Lower lobe of right lung (tissue), 2 donors: ENCODE measurements around the gene KDM4D. TPM values are rescaled to one million over a fixed set of nuclear protein-coding genes. Genes with fewer than 3 reads are reported as not detected.

ENCODE experiments used
- ATAC-seq, 2 donors: fragments of 200-7000 bp; cut with Tn5 transposase; one replicate each; pipeline ENCODE4 v1.9.1; 2020 to 2022; ENCODE audit warnings: mild to moderate bottlenecking in 2 of 2, moderate library complexity in 2 of 2
- DNase-seq: peaks from one replicate; pipeline ENCODE4 v3.0.0-alpha.2; 2020
- H3K27ac ChIP-seq: fragments of 200-600 bp; one replicate; pipeline ENCODE4 v1.8.0; 2022
- H3K27me3 ChIP-seq: fragments of 200-600 bp; one replicate; pipeline ENCODE4 v1.8.0; 2022; ENCODE audit warnings: low read depth
- H3K36me3 ChIP-seq: fragments of 200-600 bp; one replicate; pipeline ENCODE4 v1.8.0; 2022; ENCODE audit warnings: mild to moderate bottlenecking
- H3K4me1 ChIP-seq: fragments of 200-600 bp; one replicate; pipeline ENCODE4 v1.8.0; 2022
- H3K4me3 ChIP-seq: fragments of 200-600 bp; one replicate; pipeline ENCODE4 v1.8.0; 2022; ENCODE audit warnings: mild to moderate bottlenecking
- H3K9me3 ChIP-seq: fragments of 200-600 bp; one replicate; pipeline ENCODE4 v1.8.0; 2022
- intact Hi-C: fragments of 100-400 bp; cut with DNase I; formaldehyde crosslinking; loops from one replicate; pipeline ENCODE4 v1.11.0; 2022
- total RNA-seq: library from RNA; stranded (reverse); fragmentation: NEBNext Ultra II Directional; extraction: Animal tissue kit (Norgen Biotek cat#: 25700); gene quantifications from one replicate; pipeline ENCODE4 v1.2.1, GENCODE V29; 2021
- TF ChIP-seq, protein P1 (sequence below): fragments of 200-600 bp; IDR thresholded peaks from one replicate; pipeline ENCODE4 v1.8.0; 2022; ENCODE audit warnings: antibody characterized with exemption, mild to moderate bottlenecking
- donor health status: DM: no; HTN: yes; CAD: no; lungs with severe emphysema.

The KDM4D gene
- total RNA-seq, 1 donor from 2014 or later, result 0.68 TPM

- H3K36me3 ChIP-seq, result no peaks in the 10 kb centered on the region
- H3K4me3 ChIP-seq, result no peak overlapping the region
- H3K27me3 ChIP-seq, result peaks cover 7% of the 10 kb centered on the region
- H3K27ac ChIP-seq, result no peak overlapping the region
- H3K4me1 ChIP-seq, result no peaks in the 10 kb centered on the region
- ATAC-seq, result no peak
- intact Hi-C loops, result no loop called here
- TF ChIP-seq, protein P1, sequence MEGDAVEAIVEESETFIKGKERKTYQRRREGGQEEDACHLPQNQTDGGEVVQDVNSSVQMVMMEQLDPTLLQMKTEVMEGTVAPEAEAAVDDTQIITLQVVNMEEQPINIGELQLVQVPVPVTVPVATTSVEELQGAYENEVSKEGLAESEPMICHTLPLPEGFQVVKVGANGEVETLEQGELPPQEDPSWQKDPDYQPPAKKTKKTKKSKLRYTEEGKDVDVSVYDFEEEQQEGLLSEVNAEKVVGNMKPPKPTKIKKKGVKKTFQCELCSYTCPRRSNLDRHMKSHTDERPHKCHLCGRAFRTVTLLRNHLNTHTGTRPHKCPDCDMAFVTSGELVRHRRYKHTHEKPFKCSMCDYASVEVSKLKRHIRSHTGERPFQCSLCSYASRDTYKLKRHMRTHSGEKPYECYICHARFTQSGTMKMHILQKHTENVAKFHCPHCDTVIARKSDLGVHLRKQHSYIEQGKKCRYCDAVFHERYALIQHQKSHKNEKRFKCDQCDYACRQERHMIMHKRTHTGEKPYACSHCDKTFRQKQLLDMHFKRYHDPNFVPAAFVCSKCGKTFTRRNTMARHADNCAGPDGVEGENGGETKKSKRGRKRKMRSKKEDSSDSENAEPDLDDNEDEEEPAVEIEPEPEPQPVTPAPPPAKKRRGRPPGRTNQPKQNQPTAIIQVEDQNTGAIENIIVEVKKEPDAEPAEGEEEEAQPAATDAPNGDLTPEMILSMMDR, result no peak
- DNase-seq, result no peak
- H3K9me3 ChIP-seq, result no peaks in the 10 kb centered on the region
These were observed 72.3 kb downstream of the KDM4D start for GRCh38 chr11:95045812-95046211.

Other genes with a start within 250 kb of the KDM4D start
- 57.2 TPM for gene AMOTL1, start 205.4 kb upstream of the KDM4D start, total RNA-seq
- 57.9 TPM for gene CWC15, start 153 bp upstream of the KDM4D start, total RNA-seq
- not detected for gene KDM4E, start 51.5 kb downstream of the KDM4D start, total RNA-seq
- gene KDM4F, start 75.7 kb downstream of the KDM4D start, total RNA-seq, result not detected
- 42.9 TPM for gene SRSF8, start 93.2 kb downstream of the KDM4D start, total RNA-seq
- gene ENDOD1, start 116.1 kb downstream of the KDM4D start, total RNA-seq, result 30.4 TPM